ENCODE results near the gene URM1. TPM values are rescaled to one million over a fixed set of nuclear protein-coding genes. Genes with fewer than 3 reads are reported as not detected.

Gene URM1
- polyA plus RNA-seq, 2 donors, result 18.7 to 42.2 TPM

- H3K27ac ChIP-seq (ENCODE audit: low read depth in 2 of 2, low read length in 1 of 2), result no peak overlapping the region
- 92 to 95% methylated on average over 28 of the region's 28 CpGs for WGBS, 2 donors
- H3K36me3 ChIP-seq (ENCODE audit: control insufficient read depth in 2 of 2, insufficient read depth in 2 of 2, low read length in 1 of 2), result peaks cover 23 to 57% of the 10 kb centered on the region in 2 donors
- H3K27me3 ChIP-seq (ENCODE audit: control insufficient read depth in 1 of 2, insufficient read depth in 2 of 2, low read length in 2 of 2), result no peaks in the 10 kb centered on the region
- H3K4me1 ChIP-seq (ENCODE audit: control insufficient read depth in 2 of 2, insufficient read depth in 2 of 2, low read length in 1 of 2), result no peaks in the 10 kb centered on the region
- H3K4me3 ChIP-seq (ENCODE audit: low read depth in 1 of 2, low read length in 2 of 2), result no peak overlapping the region
- H3K9me3 ChIP-seq (ENCODE audit: control insufficient read depth in 2 of 2, insufficient read depth in 1 of 2, low read depth in 1 of 2, low read length in 1 of 2), result no peaks in the 10 kb centered on the region
These were observed 26.1 kb upstream of the URM1 start for GRCh38 chr9:128344931-128345605.

- WGBS, 2 donors, result 76 to 79% methylated on average over 2 of the region's 2 CpGs
- H3K4me3 ChIP-seq (ENCODE audit: low read depth in 1 of 2, low read length in 2 of 2), result no peak overlapping the region
- H3K27ac ChIP-seq (ENCODE audit: low read depth in 2 of 2, low read length in 1 of 2), result no peak overlapping the region
- H3K27me3 ChIP-seq (ENCODE audit: control insufficient read depth in 1 of 2, insufficient read depth in 2 of 2, low read length in 2 of 2), result no peaks in the 10 kb centered on the region
- no peaks in the 10 kb centered on the region for H3K4me1 ChIP-seq (ENCODE audit: control insufficient read depth in 2 of 2, insufficient read depth in 2 of 2, low read length in 1 of 2)
- H3K36me3 ChIP-seq (ENCODE audit: control insufficient read depth in 2 of 2, insufficient read depth in 2 of 2, low read length in 1 of 2), result peaks cover 16 to 60% of the 10 kb centered on the region in 2 donors
- no peaks in the 10 kb centered on the region for H3K9me3 ChIP-seq (ENCODE audit: control insufficient read depth in 2 of 2, insufficient read depth in 1 of 2, low read depth in 1 of 2, low read length in 1 of 2)
These were observed 22.0 kb upstream of the URM1 start for GRCh38 chr9:128349125-128349524.

DNA sequence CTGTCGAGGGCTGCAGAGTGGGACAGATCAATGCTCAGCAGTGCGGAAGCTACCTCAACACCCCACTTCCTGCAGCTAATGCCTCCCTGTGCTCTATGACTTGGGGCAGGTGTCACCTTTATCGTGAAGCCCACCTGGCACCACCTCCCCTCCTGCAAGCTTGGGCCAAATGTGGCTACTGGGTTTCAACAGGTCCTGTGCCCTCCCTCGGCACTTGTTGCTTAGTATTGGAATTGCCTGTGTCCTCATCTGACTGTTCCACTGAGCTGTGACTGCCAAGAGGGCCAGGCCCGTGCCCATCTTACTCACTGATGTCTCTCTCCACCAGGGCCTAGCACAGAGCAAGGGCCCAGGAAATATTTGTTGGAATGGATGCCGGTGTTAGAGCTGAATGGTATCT is 21.4 kb upstream of the URM1 start:
- no peaks in the 10 kb centered on the region for H3K9me3 ChIP-seq (ENCODE audit: control insufficient read depth in 2 of 2, insufficient read depth in 1 of 2, low read depth in 1 of 2, low read length in 1 of 2)
- peaks cover 16 to 56% of the 10 kb centered on the region in 2 donors for H3K36me3 ChIP-seq (ENCODE audit: control insufficient read depth in 2 of 2, insufficient read depth in 2 of 2, low read length in 1 of 2)
- H3K4me3 ChIP-seq (ENCODE audit: low read depth in 1 of 2, low read length in 2 of 2), result no peak overlapping the region
- H3K27me3 ChIP-seq (ENCODE audit: control insufficient read depth in 1 of 2, insufficient read depth in 2 of 2, low read length in 2 of 2), result no peaks in the 10 kb centered on the region
- H3K27ac ChIP-seq (ENCODE audit: low read depth in 2 of 2, low read length in 1 of 2), result no peak overlapping the region
- WGBS, 2 donors, result 93 to 95% methylated on average over 6 of the region's 6 CpGs
- H3K4me1 ChIP-seq (ENCODE audit: control insufficient read depth in 2 of 2, insufficient read depth in 2 of 2, low read length in 1 of 2), result no peaks in the 10 kb centered on the region

DNA sequence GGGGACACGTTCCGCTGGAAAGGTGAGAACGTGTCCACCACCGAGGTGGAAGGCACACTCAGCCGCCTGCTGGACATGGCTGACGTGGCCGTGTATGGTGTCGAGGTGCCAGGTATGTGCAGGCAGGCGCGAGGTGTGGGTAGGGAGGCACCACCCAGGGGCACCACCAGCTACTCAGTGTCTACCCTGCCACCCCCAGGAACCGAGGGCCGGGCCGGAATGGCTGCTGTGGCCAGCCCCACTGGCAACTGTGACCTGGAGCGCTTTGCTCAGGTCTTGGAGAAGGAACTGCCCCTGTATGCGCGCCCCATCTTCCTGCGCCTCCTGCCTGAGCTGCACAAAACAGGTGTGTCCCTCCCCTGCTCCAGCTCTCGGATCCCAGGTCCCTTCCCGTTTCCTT is 15.7 kb upstream of the URM1 start:
- no peaks in the 10 kb centered on the region for H3K4me1 ChIP-seq (ENCODE audit: control insufficient read depth in 2 of 2, insufficient read depth in 2 of 2, low read length in 1 of 2)
- H3K4me3 ChIP-seq (ENCODE audit: low read depth in 1 of 2, low read length in 2 of 2), result no peak overlapping the region
- no peaks in the 10 kb centered on the region for H3K27me3 ChIP-seq (ENCODE audit: control insufficient read depth in 1 of 2, insufficient read depth in 2 of 2, low read length in 2 of 2)
- peaks cover 7 to 36% of the 10 kb centered on the region in 2 donors for H3K36me3 ChIP-seq (ENCODE audit: control insufficient read depth in 2 of 2, insufficient read depth in 2 of 2, low read length in 1 of 2)
- 95 to 96% methylated on average over 17 to 19 of the region's 19 CpGs for WGBS, 2 donors
- no peak overlapping the region for H3K27ac ChIP-seq (ENCODE audit: low read depth in 2 of 2, low read length in 1 of 2)
- no peaks in the 10 kb centered on the region for H3K9me3 ChIP-seq (ENCODE audit: control insufficient read depth in 2 of 2, insufficient read depth in 1 of 2, low read depth in 1 of 2, low read length in 1 of 2)

DNA sequence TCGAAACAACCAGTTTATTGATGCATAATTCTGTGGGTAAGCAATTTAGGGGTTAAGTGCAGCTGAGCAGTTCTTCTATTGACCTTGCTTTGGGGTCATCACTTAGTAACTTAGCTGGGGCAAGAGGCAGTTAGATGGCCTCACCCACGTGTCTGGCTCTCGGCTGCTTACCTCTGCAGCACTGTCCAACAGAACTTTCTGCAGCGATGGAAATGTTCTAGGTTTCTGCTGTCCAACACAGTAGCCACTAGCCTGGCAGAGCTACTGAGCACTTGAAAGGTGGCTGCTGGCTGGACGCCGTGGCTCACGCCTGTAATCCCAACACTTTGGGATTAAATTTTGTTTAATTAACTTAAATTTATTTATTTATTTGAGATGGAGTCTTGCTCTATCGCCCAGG is 13.1 kb upstream of the URM1 start:
- Histone ChIP-seq H3K27me3 (ENCODE audit: control insufficient read depth in 1 of 2, insufficient read depth in 2 of 2, low read length in 2 of 2) (no peaks in the 10 kb centered on the region), H3K4me3 (ENCODE audit: low read depth in 1 of 2, low read length in 2 of 2) (no peak overlapping the region), H3K27ac (ENCODE audit: low read depth in 2 of 2, low read length in 1 of 2) (no peak overlapping the region), H3K9me3 (ENCODE audit: control insufficient read depth in 2 of 2, insufficient read depth in 1 of 2, low read depth in 1 of 2, low read length in 1 of 2) (no peaks in the 10 kb centered on the region), H3K36me3 (ENCODE audit: control insufficient read depth in 2 of 2, insufficient read depth in 2 of 2, low read length in 1 of 2) (peaks cover 7 to 28% of the 10 kb centered on the region in 2 donors), H3K4me1 (ENCODE audit: control insufficient read depth in 2 of 2, insufficient read depth in 2 of 2, low read length in 1 of 2) (peaks cover 3 to 9% of the 10 kb centered on the region in 2 donors)
- 80 to 84% methylated on average over 8 of the region's 8 CpGs for WGBS, 2 donors

DNA sequence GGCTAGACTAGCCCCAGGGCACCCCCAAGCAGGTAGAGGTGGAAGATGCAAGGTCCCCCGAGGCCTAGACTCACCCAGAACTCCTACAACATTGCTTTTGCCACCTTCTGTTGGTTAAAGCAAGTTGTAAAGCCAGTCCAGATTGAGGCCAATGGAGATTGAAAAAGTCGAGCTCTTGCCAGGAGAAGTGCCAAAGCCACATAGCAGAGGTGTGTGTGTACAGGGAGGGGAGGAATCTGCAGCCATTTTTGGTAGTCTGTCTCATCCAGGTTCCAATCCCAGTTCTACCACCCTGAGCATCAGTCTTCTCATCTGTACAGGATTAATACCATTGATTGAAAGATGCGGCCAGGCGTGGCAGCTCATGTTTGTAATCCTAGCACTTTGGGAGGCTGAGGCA is 12.3 kb upstream of the URM1 start:
- no peak overlapping the region for H3K4me3 ChIP-seq (ENCODE audit: low read depth in 1 of 2, low read length in 2 of 2)
- H3K9me3 ChIP-seq (ENCODE audit: control insufficient read depth in 2 of 2, insufficient read depth in 1 of 2, low read depth in 1 of 2, low read length in 1 of 2), result no peaks in the 10 kb centered on the region
- 83 to 86% methylated on average over 4 of the region's 4 CpGs for WGBS, 2 donors
- H3K4me1 ChIP-seq (ENCODE audit: control insufficient read depth in 2 of 2, insufficient read depth in 2 of 2, low read length in 1 of 2), result peaks cover 3 to 9% of the 10 kb centered on the region in 2 donors
- H3K27me3 ChIP-seq (ENCODE audit: control insufficient read depth in 1 of 2, insufficient read depth in 2 of 2, low read length in 2 of 2), result no peaks in the 10 kb centered on the region
- no peak overlapping the region for H3K27ac ChIP-seq (ENCODE audit: low read depth in 2 of 2, low read length in 1 of 2)
- H3K36me3 ChIP-seq (ENCODE audit: control insufficient read depth in 2 of 2, insufficient read depth in 2 of 2, low read length in 1 of 2), result peaks cover 7 to 25% of the 10 kb centered on the region in 2 donors

GRCh38 chr9:128360826-128361225 is 10.3 kb upstream of the URM1 start:
- Histone ChIP-seq H3K27ac (ENCODE audit: low read depth in 2 of 2, low read length in 1 of 2) (peak overlapping the region in 1 of 2 donors; percentile 15), H3K27me3 (ENCODE audit: control insufficient read depth in 1 of 2, insufficient read depth in 2 of 2, low read length in 2 of 2) (no peaks in the 10 kb centered on the region), H3K36me3 (ENCODE audit: control insufficient read depth in 2 of 2, insufficient read depth in 2 of 2, low read length in 1 of 2) (peaks cover 0 to 15% of the 10 kb centered on the region in 2 donors), H3K9me3 (ENCODE audit: control insufficient read depth in 2 of 2, insufficient read depth in 1 of 2, low read depth in 1 of 2, low read length in 1 of 2) (no peaks in the 10 kb centered on the region), H3K4me3 (ENCODE audit: low read depth in 1 of 2, low read length in 2 of 2) (no peak overlapping the region), H3K4me1 (ENCODE audit: control insufficient read depth in 2 of 2, insufficient read depth in 2 of 2, low read length in 1 of 2) (peaks cover 3 to 9% of the 10 kb centered on the region in 2 donors)
- WGBS, 2 donors, result 75 to 80% methylated on average over 1 to 2 of the region's 2 CpGs

DNA sequence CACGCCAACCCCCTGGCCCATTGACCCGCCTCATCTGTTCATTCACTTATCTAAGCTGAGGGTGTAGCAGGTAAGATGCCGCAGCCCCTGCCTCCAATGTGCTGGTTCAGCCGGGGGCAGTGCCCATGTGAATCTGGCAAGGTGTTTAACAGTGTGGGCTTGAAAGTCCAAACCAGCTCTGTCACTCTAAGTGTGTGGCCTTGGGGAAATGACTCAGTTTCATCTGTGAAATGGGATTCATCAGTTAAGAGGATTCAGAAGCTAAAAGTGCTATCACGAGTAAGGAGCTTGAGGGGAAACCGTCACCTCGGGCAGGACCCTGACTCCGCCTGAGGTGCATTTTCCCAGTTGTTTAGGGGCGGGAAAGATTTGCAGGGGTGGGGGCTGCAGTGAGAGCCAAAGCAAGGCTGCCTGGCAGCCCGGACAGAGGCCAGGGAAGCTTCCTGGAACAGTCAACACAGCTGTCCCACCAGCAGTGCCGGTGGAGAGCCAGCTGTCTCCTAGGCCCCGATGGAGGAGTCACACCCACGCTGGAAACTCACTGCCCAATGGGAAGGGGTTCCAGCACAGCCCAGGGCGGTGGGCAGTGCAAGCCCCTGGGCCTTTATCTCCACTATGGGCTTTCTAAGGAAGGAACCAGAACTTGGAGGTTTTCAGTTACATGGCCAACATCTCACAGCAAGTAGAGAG is 9.7 kb upstream of the URM1 start:
- peak overlapping the region in 1 of 2 donors; percentile 40 for H3K4me3 ChIP-seq (ENCODE audit: low read depth in 1 of 2, low read length in 2 of 2)

GRCh38 chr9:128361986-128362646 is 9.1 kb upstream of the URM1 start:
- Histone ChIP-seq H3K9me3 (ENCODE audit: control insufficient read depth in 2 of 2, insufficient read depth in 1 of 2, low read depth in 1 of 2, low read length in 1 of 2) (no peaks in the 10 kb centered on the region), H3K27ac (ENCODE audit: low read depth in 2 of 2, low read length in 1 of 2) (peak overlapping the region; percentile 52 to 73), H3K27me3 (ENCODE audit: control insufficient read depth in 1 of 2, insufficient read depth in 2 of 2, low read length in 2 of 2) (no peaks in the 10 kb centered on the region), H3K4me3 (ENCODE audit: low read depth in 1 of 2, low read length in 2 of 2) (peak overlapping the region; percentile 40 to 48), H3K36me3 (ENCODE audit: control insufficient read depth in 2 of 2, insufficient read depth in 2 of 2, low read length in 1 of 2) (peaks cover 0 to 10% of the 10 kb centered on the region in 2 donors), H3K4me1 (ENCODE audit: control insufficient read depth in 2 of 2, insufficient read depth in 2 of 2, low read length in 1 of 2) (peaks cover 3 to 9% of the 10 kb centered on the region in 2 donors)
- 7 to 8% methylated on average over 20 of the region's 20 CpGs for WGBS, 2 donors

More for the DNA sequence above, 9.7 kb upstream of the URM1 start:
- H3K27ac ChIP-seq (ENCODE audit: low read depth in 2 of 2, low read length in 1 of 2), result peak overlapping the region; percentile 52 to 73
- no peaks in the 10 kb centered on the region for H3K27me3 ChIP-seq (ENCODE audit: control insufficient read depth in 1 of 2, insufficient read depth in 2 of 2, low read length in 2 of 2)
- no peaks in the 10 kb centered on the region for H3K9me3 ChIP-seq (ENCODE audit: control insufficient read depth in 2 of 2, insufficient read depth in 1 of 2, low read depth in 1 of 2, low read length in 1 of 2)
- 44 to 52% methylated on average over 14 of the region's 14 CpGs for WGBS, 2 donors
- H3K36me3 ChIP-seq (ENCODE audit: control insufficient read depth in 2 of 2, insufficient read depth in 2 of 2, low read length in 1 of 2), result peaks cover 0 to 10% of the 10 kb centered on the region in 2 donors
- peaks cover 3 to 9% of the 10 kb centered on the region in 2 donors for H3K4me1 ChIP-seq (ENCODE audit: control insufficient read depth in 2 of 2, insufficient read depth in 2 of 2, low read length in 1 of 2)

All from esophagus (tissue), 2 donors.